HepG2 (cell line): Measurements from ENCODE around the gene RAI14. TPM values are rescaled to one million over a fixed set of nuclear protein-coding genes. Genes with fewer than 3 reads are reported as not detected.

Experiments
- ARID5B ChIP-seq: IDR thresholded peaks from 2 replicates; pipeline ENCODE4 v1.4.0; 2020; ENCODE audit warnings: mild to moderate bottlenecking, missing genetic modification reagents
- ATF4 ChIP-seq, 2 experiments: fragments of 450-650 bp in 1 of 2; sonication (generic) in 1 of 2; formaldehyde crosslinking; IDR thresholded peaks; 2 replicates each; pipeline versions ENCODE4 v1.5.0 to v1.8.0; 2020 to 2022; ENCODE audit warnings: mild to moderate bottlenecking in 1 of 2, missing genetic modification reagents in 1 of 2
- ATRX ChIP-seq: sonication (generic); formaldehyde crosslinking; IDR thresholded peaks from 2 replicates; pipeline ENCODE4 v1.4.0; 2020; ENCODE audit warnings: missing genetic modification reagents, borderline replicate concordance
- BORCS8-MEF2B ChIP-seq: sonication (generic); formaldehyde crosslinking; IDR thresholded peaks from 2 replicates; pipeline ENCODE4 v1.8.0; 2022; ENCODE audit warnings: mild to moderate bottlenecking, missing genetic modification reagents
- EP300 ChIP-seq, 3 experiments: sonication (generic) in 1 of 3; formaldehyde crosslinking in 1 of 3; IDR thresholded peaks; 2 replicates each; pipeline versions ENCODE4 v1.5.1 to v1.6.1; 2011 to 2020; ENCODE audit warnings: low read depth in 2 of 3, low read length in 2 of 3, borderline replicate concordance in 1 of 3, improper control_type of control experiment in 1 of 3, mild to moderate bottlenecking in 1 of 3, missing genetic modification reagents in 1 of 3, moderate library complexity in 1 of 3
- GATAD2A ChIP-seq: IDR thresholded peaks from 2 replicates; pipeline ENCODE4 v1.6.1; 2016
- IRF2 ChIP-seq: IDR thresholded peaks from 2 replicates; pipeline ENCODE4 v1.6.1; 2018; ENCODE audit warnings: missing genetic modification reagents, missing compliant biosample characterization
- JUND ChIP-seq: sonication (generic); formaldehyde crosslinking; IDR thresholded peaks from 2 replicates; pipeline ENCODE4 v1.8.0; 2022; ENCODE audit warnings: mild to moderate bottlenecking, missing genetic modification reagents
- KDM2A ChIP-seq: sonication (generic); formaldehyde crosslinking; IDR thresholded peaks from 2 replicates; pipeline ENCODE4 v1.4.0; 2020; ENCODE audit warnings: low read depth, missing genetic modification reagents, borderline replicate concordance
- NR2F1 ChIP-seq, 2 experiments: fragments of 450-650 bp in 1 of 2; formaldehyde crosslinking in 1 of 2; IDR thresholded peaks; 2 replicates each; pipeline versions ENCODE4 v1.5.0 to v1.6.1; 2016 to 2020; ENCODE audit warnings: mild to moderate bottlenecking in 1 of 2, missing compliant biosample characterization in 1 of 2, missing genetic modification reagents in 1 of 2, moderate library complexity in 1 of 2
- RARA ChIP-seq: IDR thresholded peaks from 2 replicates; pipeline ENCODE4 v1.6.1; 2016; ENCODE audit warnings: missing genetic modification reagents, missing compliant biosample characterization
- RBM22 ChIP-seq: fragments of 200-400 bp; formaldehyde crosslinking; optimal IDR thresholded peaks from 2 replicates; pipeline ENCODE3; 2017; ENCODE audit warnings: mild to moderate bottlenecking, low read length, moderate library complexity
- RFXANK ChIP-seq: IDR thresholded peaks from 2 replicates; pipeline ENCODE4 v1.6.1; 2016
- SMARCE1 ChIP-seq: fragments of 450-650 bp; IDR thresholded peaks from 2 replicates; pipeline ENCODE4 v1.6.1; 2017; ENCODE audit warnings: borderline replicate concordance
- SP140L ChIP-seq: sonication (generic); formaldehyde crosslinking; IDR thresholded peaks from 2 replicates; pipeline ENCODE4 v1.4.0; 2020; ENCODE audit warnings: missing genetic modification reagents, borderline replicate concordance
- STAG1 ChIP-seq: sonication (generic); formaldehyde crosslinking; IDR thresholded peaks from 2 replicates; pipeline ENCODE4 v1.4.0; 2020; ENCODE audit warnings: missing genetic modification reagents
- TGIF2 ChIP-seq: IDR thresholded peaks from 2 replicates; pipeline ENCODE4 v1.6.1; 2016; ENCODE audit warnings: control low read depth, missing compliant biosample characterization
- TIGD3 ChIP-seq: sonication (generic); formaldehyde crosslinking; IDR thresholded peaks from 2 replicates; pipeline ENCODE4 v1.5.1; 2020; ENCODE audit warnings: mild to moderate bottlenecking, missing genetic modification reagents, borderline replicate concordance
- polyA plus RNA-seq, 8 experiments: library from polyadenylated mRNA; depleted of rRNA in 3 of 8; stranded (reverse) in 7 of 8; unstranded in 1 of 8; fragments of >200 nt; fragmentation: Illumina TruSeq in 4 of 8; extraction: Trizol in 4 of 8; gene quantifications; 2 replicates each; pipeline versions ENCODE4 v1.2.1 to v1.2.3, GENCODE V29; 2011 to 2016; ENCODE audit warnings: low read depth in 4 of 8, missing spikeins in 1 of 8, mixed read lengths in 1 of 8; ENCODE audit not compliant: insufficient read depth in 1 of 8
- total RNA-seq, 5 experiments: library from RNA; depleted of rRNA; stranded (reverse); fragments of >200 nt; fragmentation: Illumina TruSeq; extraction: Trizol; gene quantifications; 2 replicates each; pipeline ENCODE4 v1.2.3, GENCODE V29; 2016; ENCODE audit warnings: low read depth in 1 of 5
- TF ChIP-seq, protein P1 (sequence below): sonication (generic); formaldehyde crosslinking; IDR thresholded peaks from 2 replicates; pipeline ENCODE4 v1.8.1; 2023; ENCODE audit warnings: mild to moderate bottlenecking, missing genetic modification reagents
- TF ChIP-seq, protein P2 (sequence below): sonication (generic); formaldehyde crosslinking; IDR thresholded peaks from 2 replicates; pipeline ENCODE4 v1.8.0; 2022; ENCODE audit warnings: missing genetic modification reagents, mild to moderate bottlenecking, inconsistent platforms, borderline replicate concordance

Gene RAI14
- total and polyA plus RNA-seq, 2 of the 13 experiments (the other 11 are each of a cell fraction or from before 2014, with no cell fraction given), result 12.6 to 18.2 TPM

- TF ChIP-seq, protein P1, sequence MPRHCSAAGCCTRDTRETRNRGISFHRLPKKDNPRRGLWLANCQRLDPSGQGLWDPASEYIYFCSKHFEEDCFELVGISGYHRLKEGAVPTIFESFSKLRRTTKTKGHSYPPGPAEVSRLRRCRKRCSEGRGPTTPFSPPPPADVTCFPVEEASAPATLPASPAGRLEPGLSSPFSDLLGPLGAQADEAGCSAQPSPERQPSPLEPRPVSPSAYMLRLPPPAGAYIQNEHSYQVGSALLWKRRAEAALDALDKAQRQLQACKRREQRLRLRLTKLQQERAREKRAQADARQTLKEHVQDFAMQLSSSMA, result no peak
- TF ChIP-seq BORCS8-MEF2B (CRISPR knock-in tag) (0 out of 2 replicates have a peak, but pooled peaks have one; percentile 14), RARA (CRISPR knock-in tag) (peak; percentile 83), GATAD2A (CRISPR knock-in tag) (peak; percentile 89), TGIF2 (peak; percentile 66; the same call in 1 of the 2 replicates), JUND (no peak), ATRX (CRISPR knock-in tag) (no peak), SMARCE1 (no peak), SP140L (0 out of 2 replicates have a peak, but pooled peaks have one; percentile 47), KDM2A (CRISPR knock-in tag) (0 out of 2 replicates have a peak, but pooled peaks have one; percentile 16), RBM22 (no peak), RFXANK (CRISPR knock-in tag) (no peak), ATF4 (CRISPR knock-in tag; IDR thresholded peaks at IDR 0.05) (0 out of 4 replicates have a peak, but pooled peaks of 1 of the 2 experiments have one; percentile 14), NR2F1 (CRISPR knock-in tag; IDR thresholded peaks at IDR 0.05) (peak; percentile 93 to 95), IRF2 (CRISPR knock-in tag) (peak; percentile 39; the same call in 1 of the 2 replicates), STAG1 (0 out of 2 replicates have a peak, but pooled peaks have one; percentile 2), ARID5B (CRISPR knock-in tag) (peak; percentile 95), EP300 (IDR thresholded peaks at IDR 0.05; ENCODE audit: low read depth in 2 of 2, low read length in 2 of 2) (peak in 1 of 2 experiments; percentile 62; a peak in 2 of 4 replicates), EP300 (CRISPR knock-in tag; IDR thresholded peaks at IDR 0.05; ENCODE audit: borderline replicate concordance) (no peak), TIGD3 (no peak)
- TF ChIP-seq, protein P2, sequence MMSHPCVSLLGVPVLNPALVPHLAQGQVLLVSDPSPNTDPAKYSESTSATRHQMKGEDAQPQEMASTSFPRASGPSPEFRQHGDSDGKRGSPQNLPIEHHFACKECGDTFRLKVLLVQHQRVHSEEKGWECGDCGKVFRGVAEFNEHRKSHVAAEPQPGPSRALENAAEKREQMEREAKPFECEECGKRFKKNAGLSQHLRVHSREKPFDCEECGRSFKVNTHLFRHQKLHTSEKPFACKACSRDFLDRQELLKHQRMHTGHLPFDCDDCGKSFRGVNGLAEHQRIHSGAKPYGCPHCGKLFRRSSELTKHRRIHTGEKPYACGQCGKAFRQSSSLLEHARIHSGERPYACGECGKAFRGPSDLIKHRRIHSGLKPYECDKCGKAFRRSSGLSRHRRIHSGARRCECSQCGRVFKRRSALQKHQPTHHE, result no peak
Measured at GRCh38 chr5:34756781-34757624, 100.9 kb downstream of the RAI14 start (continued).
